Kidney epithelial cell (primary cell): ENCODE measurements around the gene RMND1. TPM values are rescaled to one million over a fixed set of nuclear protein-coding genes. Genes with fewer than 3 reads are reported as not detected.

Source experiments
- DNase-seq: peaks from one replicate; pipeline ENCODE4 v3.0.0-alpha.2; 2010; ENCODE audit warnings: low read depth
- H3K27me3 ChIP-seq: 2 replicates; pipeline ENCODE4 v1.6.0; 2011; ENCODE audit warnings: low read length; ENCODE audit not compliant: control insufficient read depth, insufficient read depth
- H3K36me3 ChIP-seq: 2 replicates; pipeline ENCODE4 v1.5.1; 2011; ENCODE audit warnings: low read length; ENCODE audit not compliant: control insufficient read depth, insufficient read depth
- H3K4me3 ChIP-seq: 2 replicates; pipeline ENCODE4 v1.5.1; 2011; ENCODE audit warnings: low read depth, mild to moderate bottlenecking, control low read depth, low read length
- CTCF ChIP-seq: IDR thresholded peaks from 2 replicates; pipeline ENCODE4 v1.5.1; 2011; ENCODE audit warnings: mild to moderate bottlenecking, moderate library complexity, low read length, control low read depth, inconsistent platforms; ENCODE audit not compliant: insufficient read depth, poor library complexity, severe bottlenecking
- total RNA-seq: library from RNA; depleted of rRNA; stranded (reverse); fragments of >200 nt; gene quantifications from 2 replicates; pipeline ENCODE4 v1.2.3, GENCODE V29; 2015

Gene RMND1
- total RNA-seq, 1 donor from 2014 or later = 59.8 TPM

- no peak for TF ChIP-seq CTCF
- Histone ChIP-seq H3K36me3 (no peaks in the 10 kb centered on the region), H3K27me3 (no peaks in the 10 kb centered on the region), H3K4me3 (no peak overlapping the region)
- DNase-seq = no peak
These were observed 3.3 kb downstream of the RMND1 start for GRCh38 chr6:151448623-151449022.

- no peak overlapping the region for H3K4me3 ChIP-seq
- H3K27me3 ChIP-seq = no peaks in the 10 kb centered on the region
- no peak for DNase-seq
- H3K36me3 ChIP-seq = no peaks in the 10 kb centered on the region
- no peak for TF ChIP-seq CTCF
These were observed 4.7 kb downstream of the RMND1 start for GRCh38 chr6:151447237-151447636.

GRCh38 chr6:151445482-151445881 lies 6.4 kb downstream of the RMND1 start:
- Histone ChIP-seq H3K36me3 (no peaks in the 10 kb centered on the region), H3K27me3 (no peaks in the 10 kb centered on the region), H3K4me3 (no peak overlapping the region)
- TF ChIP-seq CTCF = no peak
- DNase-seq = no peak

- DNase-seq = no peak
- no peaks in the 10 kb centered on the region for H3K36me3 ChIP-seq
- TF ChIP-seq CTCF = no peak
- H3K27me3 ChIP-seq = no peaks in the 10 kb centered on the region
- H3K4me3 ChIP-seq = no peak overlapping the region
These were observed 7.9 kb downstream of the RMND1 start for GRCh38 chr6:151443911-151444621.

- Histone ChIP-seq H3K4me3 (no peak overlapping the region), H3K36me3 (no peaks in the 10 kb centered on the region), H3K27me3 (no peaks in the 10 kb centered on the region)
- DNase-seq = no peak
- TF ChIP-seq CTCF = no peak
These were observed 8.5 kb downstream of the RMND1 start for GRCh38 chr6:151443454-151443853.

GRCh38 chr6:151442371-151442770 lies 9.6 kb downstream of the RMND1 start:
- Histone ChIP-seq H3K27me3 (no peaks in the 10 kb centered on the region), H3K36me3 (no peaks in the 10 kb centered on the region), H3K4me3 (no peak overlapping the region)
- no peak for DNase-seq
- TF ChIP-seq CTCF = no peak
